HL-60 (cell line): ENCODE measurements around the gene L3MBTL4.

Experiments
- DNase-seq, 2 experiments: peaks; one replicate each; pipeline ENCODE4 v3.0.0-alpha.2; 2010 to 2020; ENCODE audit warnings: low read depth in 1 of 2, low spot score in 1 of 2
- H3K27ac ChIP-seq: fragments of 250-450 bp; sonication (Bioruptor Pico); replicated peaks from 2 replicates; pipeline ENCODE4 v1.5.1; 2020; ENCODE audit warnings: mild to moderate bottlenecking, moderate library complexity
- H3K27me3 ChIP-seq: fragments of 250-450 bp; sonication (Bioruptor Pico); 2 replicates; pipeline ENCODE4 v1.5.1; 2021; ENCODE audit warnings: mild to moderate bottlenecking, moderate library complexity; ENCODE audit not compliant: insufficient read depth, poor library complexity, severe bottlenecking
- H3K4me3 ChIP-seq: replicated peaks from 2 replicates; pipeline ENCODE4 v1.5.1; 2011; ENCODE audit warnings: mild to moderate bottlenecking, control low read depth, low read length; ENCODE audit not compliant: insufficient read depth
- GABPA ChIP-seq: IDR thresholded peaks from 2 replicates; pipeline ENCODE4 v1.6.1; 2012; ENCODE audit warnings: low read depth
- POLR2AphosphoS5 ChIP-seq: IDR thresholded peaks from 2 replicates; pipeline ENCODE4 v1.6.1; 2012; ENCODE audit warnings: low read depth
- SPI1 ChIP-seq: IDR thresholded peaks from 2 replicates; pipeline ENCODE4 v1.6.1; 2012; ENCODE audit warnings: low read depth, mild to moderate bottlenecking, borderline replicate concordance
- TF ChIP-seq, protein P1 (sequence below): IDR thresholded peaks from one replicate; pipeline ENCODE4 v1.5.1; 2011; ENCODE audit warnings: low read length, control low read depth, inconsistent platforms; ENCODE audit not compliant: insufficient read depth
- TF ChIP-seq, protein P2 (sequence below): IDR thresholded peaks from 2 replicates; pipeline ENCODE4 v1.6.1; 2012; ENCODE audit warnings: low read depth; ENCODE audit not compliant: insufficient replicate concordance

The L3MBTL4 gene

DNA sequence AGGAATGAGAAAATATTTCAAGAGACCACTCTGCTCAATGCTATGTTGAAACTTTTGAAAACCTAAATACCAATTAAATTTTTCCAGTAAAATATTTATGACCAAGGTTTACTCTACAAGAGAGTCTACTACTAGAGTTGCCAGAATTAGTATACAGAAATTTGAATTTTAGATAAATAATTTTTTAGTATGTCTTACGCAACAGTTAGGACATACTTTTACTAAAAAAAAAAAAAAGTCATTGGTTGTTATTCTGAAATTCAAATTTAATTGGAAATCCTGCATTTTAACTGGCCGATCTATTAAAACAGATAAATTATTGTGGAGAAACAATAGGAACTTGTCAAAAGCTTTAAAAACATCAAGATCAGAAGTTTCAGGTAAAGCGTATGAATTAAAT is 470.3 kb downstream of the L3MBTL4 start:
- TF ChIP-seq SPI1 (no peak), GABPA (no peak), POLR2AphosphoS5 (no peak)
- TF ChIP-seq, protein P1, sequence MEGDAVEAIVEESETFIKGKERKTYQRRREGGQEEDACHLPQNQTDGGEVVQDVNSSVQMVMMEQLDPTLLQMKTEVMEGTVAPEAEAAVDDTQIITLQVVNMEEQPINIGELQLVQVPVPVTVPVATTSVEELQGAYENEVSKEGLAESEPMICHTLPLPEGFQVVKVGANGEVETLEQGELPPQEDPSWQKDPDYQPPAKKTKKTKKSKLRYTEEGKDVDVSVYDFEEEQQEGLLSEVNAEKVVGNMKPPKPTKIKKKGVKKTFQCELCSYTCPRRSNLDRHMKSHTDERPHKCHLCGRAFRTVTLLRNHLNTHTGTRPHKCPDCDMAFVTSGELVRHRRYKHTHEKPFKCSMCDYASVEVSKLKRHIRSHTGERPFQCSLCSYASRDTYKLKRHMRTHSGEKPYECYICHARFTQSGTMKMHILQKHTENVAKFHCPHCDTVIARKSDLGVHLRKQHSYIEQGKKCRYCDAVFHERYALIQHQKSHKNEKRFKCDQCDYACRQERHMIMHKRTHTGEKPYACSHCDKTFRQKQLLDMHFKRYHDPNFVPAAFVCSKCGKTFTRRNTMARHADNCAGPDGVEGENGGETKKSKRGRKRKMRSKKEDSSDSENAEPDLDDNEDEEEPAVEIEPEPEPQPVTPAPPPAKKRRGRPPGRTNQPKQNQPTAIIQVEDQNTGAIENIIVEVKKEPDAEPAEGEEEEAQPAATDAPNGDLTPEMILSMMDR = no peak
- TF ChIP-seq, protein P2, sequence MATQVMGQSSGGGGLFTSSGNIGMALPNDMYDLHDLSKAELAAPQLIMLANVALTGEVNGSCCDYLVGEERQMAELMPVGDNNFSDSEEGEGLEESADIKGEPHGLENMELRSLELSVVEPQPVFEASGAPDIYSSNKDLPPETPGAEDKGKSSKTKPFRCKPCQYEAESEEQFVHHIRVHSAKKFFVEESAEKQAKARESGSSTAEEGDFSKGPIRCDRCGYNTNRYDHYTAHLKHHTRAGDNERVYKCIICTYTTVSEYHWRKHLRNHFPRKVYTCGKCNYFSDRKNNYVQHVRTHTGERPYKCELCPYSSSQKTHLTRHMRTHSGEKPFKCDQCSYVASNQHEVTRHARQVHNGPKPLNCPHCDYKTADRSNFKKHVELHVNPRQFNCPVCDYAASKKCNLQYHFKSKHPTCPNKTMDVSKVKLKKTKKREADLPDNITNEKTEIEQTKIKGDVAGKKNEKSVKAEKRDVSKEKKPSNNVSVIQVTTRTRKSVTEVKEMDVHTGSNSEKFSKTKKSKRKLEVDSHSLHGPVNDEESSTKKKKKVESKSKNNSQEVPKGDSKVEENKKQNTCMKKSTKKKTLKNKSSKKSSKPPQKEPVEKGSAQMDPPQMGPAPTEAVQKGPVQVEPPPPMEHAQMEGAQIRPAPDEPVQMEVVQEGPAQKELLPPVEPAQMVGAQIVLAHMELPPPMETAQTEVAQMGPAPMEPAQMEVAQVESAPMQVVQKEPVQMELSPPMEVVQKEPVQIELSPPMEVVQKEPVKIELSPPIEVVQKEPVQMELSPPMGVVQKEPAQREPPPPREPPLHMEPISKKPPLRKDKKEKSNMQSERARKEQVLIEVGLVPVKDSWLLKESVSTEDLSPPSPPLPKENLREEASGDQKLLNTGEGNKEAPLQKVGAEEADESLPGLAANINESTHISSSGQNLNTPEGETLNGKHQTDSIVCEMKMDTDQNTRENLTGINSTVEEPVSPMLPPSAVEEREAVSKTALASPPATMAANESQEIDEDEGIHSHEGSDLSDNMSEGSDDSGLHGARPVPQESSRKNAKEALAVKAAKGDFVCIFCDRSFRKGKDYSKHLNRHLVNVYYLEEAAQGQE = no peak
- no peak for DNase-seq
- Histone ChIP-seq H3K4me3 (no peak overlapping the region), H3K27me3 (no peaks in the 10 kb centered on the region), H3K27ac (no peak overlapping the region)

DNA sequence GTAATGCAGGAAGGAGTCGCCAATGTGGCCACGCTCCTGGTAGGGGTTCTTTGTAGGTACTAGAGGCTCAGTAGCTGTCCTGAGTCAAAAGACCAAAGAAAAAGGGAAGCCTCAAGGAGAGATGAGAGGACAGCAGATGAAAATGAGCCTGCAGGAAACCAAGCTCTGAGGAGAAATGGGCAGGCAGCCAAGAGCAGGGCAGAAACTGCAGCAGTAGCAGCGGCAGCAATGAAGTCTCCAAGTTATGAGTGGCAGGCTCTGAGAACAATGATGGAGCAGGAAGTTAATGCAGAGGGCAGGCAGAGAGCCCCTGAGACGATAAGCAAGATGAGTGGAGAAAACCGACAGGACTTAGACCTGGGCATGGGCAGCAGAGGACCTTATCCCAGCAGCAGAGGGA is 471.2 kb downstream of the L3MBTL4 start:
- Histone ChIP-seq H3K4me3 (no peak overlapping the region), H3K27ac (no peak overlapping the region), H3K27me3 (no peaks in the 10 kb centered on the region)
- TF ChIP-seq, protein P2 = no peak
- no peak for TF ChIP-seq GABPA
- TF ChIP-seq, protein P1 = no peak
- TF ChIP-seq POLR2AphosphoS5 = no peak
- no peak for TF ChIP-seq SPI1
- no peak for DNase-seq

DNA sequence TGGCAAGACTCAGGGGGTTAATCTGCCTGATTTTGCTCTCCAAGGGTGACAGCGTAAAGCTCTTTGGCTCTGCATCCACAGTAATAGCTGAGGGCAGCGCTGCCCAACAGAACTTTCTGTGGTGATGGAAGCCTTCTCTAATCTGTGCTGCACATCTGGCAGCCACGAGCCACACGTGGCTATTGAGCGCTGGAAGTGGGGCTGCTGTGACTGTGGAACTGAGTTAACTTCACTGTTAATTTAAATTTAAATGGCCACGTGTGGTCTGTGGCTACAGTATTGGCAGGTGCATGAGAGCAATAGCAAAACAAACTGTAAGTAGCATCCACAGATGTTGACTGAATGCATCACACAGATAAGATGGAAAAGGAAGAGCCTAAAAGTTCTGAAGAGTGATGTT is 472.1 kb downstream of the L3MBTL4 start:
- TF ChIP-seq SPI1 (no peak), GABPA (no peak), POLR2AphosphoS5 (no peak)
- TF ChIP-seq, protein P1 = no peak
- TF ChIP-seq, protein P2 = no peak
- no peak overlapping the region for H3K27ac ChIP-seq
- no peaks in the 10 kb centered on the region for H3K27me3 ChIP-seq
- no peak for DNase-seq
- no peak overlapping the region for H3K4me3 ChIP-seq
